SK-N-MC (cell line): ENCODE results near the gene ERICH6.
A peak's percentile ranks its signal among the peaks of the same experiment; 100 is the strongest.

Experiments
- DNase-seq: peaks from one replicate; pipeline ENCODE4 v3.0.0-alpha.2; 2011; ENCODE audit warnings: low read depth, low spot score
- H3K27ac ChIP-seq: fragments of 200-600 bp; sonication (generic); 2 replicates; pipeline ENCODE4 v1.5.1; 2016; ENCODE audit warnings: mixed run types
- H3K36me3 ChIP-seq: fragments of 200-600 bp; sonication (generic); 2 replicates; pipeline ENCODE4 v1.6.1; 2017; ENCODE audit warnings: antibody characterized with exemption, low read length, mixed read lengths; ENCODE audit not compliant: insufficient read depth
- H3K4me3 ChIP-seq: fragments of 200-600 bp; sonication (generic); 2 replicates; pipeline ENCODE4 v1.5.1; 2016
- H3K9ac ChIP-seq: fragments of 200-600 bp; sonication (generic); 2 replicates; pipeline ENCODE4 v1.8.0; 2017; ENCODE audit warnings: mixed run types, mixed read lengths; ENCODE audit not compliant: insufficient read length
- H3K9me3 ChIP-seq: fragments of 200-600 bp; sonication (generic); 2 replicates; pipeline ENCODE4 v1.6.1; 2017; ENCODE audit warnings: low read depth, mild to moderate bottlenecking, antibody characterized with exemption, low read length, moderate library complexity, mixed read lengths
- EZH2 ChIP-seq: fragments of 200-600 bp; sonication (generic); IDR thresholded peaks from one replicate; pipeline ENCODE4 v1.6.1; 2017; ENCODE audit warnings: antibody characterized with exemption
- FOXP2 ChIP-seq: optimal IDR thresholded peaks from 2 replicates; pipeline ENCODE3; 2011; ENCODE audit warnings: mild to moderate bottlenecking, moderate library complexity; ENCODE audit not compliant: insufficient read depth; ENCODE audit errors: extremely low read length, control extremely low read depth
- POLR2AphosphoS5 ChIP-seq: IDR thresholded peaks from 2 replicates; pipeline ENCODE4 v1.6.1; 2012; ENCODE audit warnings: mild to moderate bottlenecking, low read depth, low read length, borderline replicate concordance

ERICH6 gene

GRCh38 chr3:150703756-150704344 lies at the start of gene ERICH6:
TSS of gene ERICH6 (minus strand) at chr3:150703920. CDS start at chr3:150703898, 22 bp downstream.
- no peak for DNase-seq
- Histone ChIP-seq H3K4me3 (peak within 1 kb of the TSS; percentile 74), H3K9me3 (no peaks in the 10 kb centered on the region), H3K27ac (no peak within 1 kb of the TSS), H3K36me3 (no peaks in the 10 kb centered on the region), H3K9ac (peak within 1 kb of the TSS; percentile 58)
- TF ChIP-seq EZH2 (no peak), POLR2AphosphoS5 (peak; percentile 41; the same call in 1 of the 2 replicates)

DNA sequence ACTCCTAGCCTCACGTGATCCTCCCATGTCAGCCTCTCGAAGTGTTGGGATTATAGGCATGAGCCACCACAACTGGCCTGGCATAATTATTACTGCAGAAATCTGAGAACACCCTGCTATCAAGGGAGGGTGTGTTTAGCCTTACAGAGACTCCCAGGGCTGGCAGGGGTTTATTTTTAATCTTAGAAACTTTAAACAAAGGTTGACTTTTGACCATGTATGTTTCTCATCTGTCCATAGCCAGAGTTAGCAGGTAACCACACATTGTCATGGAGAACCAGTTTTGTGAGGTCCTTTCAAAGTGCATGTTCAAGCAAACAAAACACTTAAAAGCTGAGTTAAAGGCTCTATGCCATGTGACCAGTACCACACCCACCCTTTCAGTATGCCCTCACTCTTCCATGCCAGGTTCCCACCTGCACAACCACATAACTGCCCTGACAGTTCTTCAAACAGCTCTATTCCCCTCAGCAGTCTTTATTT lies 48.1 kb upstream of the ERICH6 start:
- no peak overlapping the region for H3K27ac ChIP-seq
- TF ChIP-seq EZH2 (no peak), FOXP2 (no peak), POLR2AphosphoS5 (no peak)
- peaks cover 20% of the 10 kb centered on the region for H3K36me3 ChIP-seq
- no peak for DNase-seq
- H3K9ac ChIP-seq = no peak overlapping the region
- no peaks in the 10 kb centered on the region for H3K9me3 ChIP-seq
- no peak overlapping the region for H3K4me3 ChIP-seq

GRCh38 chr3:150749255-150749654 lies 45.5 kb upstream of the ERICH6 start:
- no peak for TF ChIP-seq EZH2
- Histone ChIP-seq H3K4me3 (no peak overlapping the region), H3K36me3 (peaks cover 12% of the 10 kb centered on the region; the same call in 1 of the 2 replicates), H3K27ac (no peak overlapping the region), H3K9me3 (no peaks in the 10 kb centered on the region), H3K9ac (no peak overlapping the region)
- no peak for DNase-seq

GRCh38 chr3:150748684-150749047 lies 44.9 kb upstream of the ERICH6 start:
- H3K9ac ChIP-seq = no peak overlapping the region
- H3K9me3 ChIP-seq = no peaks in the 10 kb centered on the region
- no peak overlapping the region for H3K4me3 ChIP-seq
- DNase-seq = no peak
- no peak overlapping the region for H3K27ac ChIP-seq
- peaks cover 12% of the 10 kb centered on the region; the same call in 1 of the 2 replicates for H3K36me3 ChIP-seq
- TF ChIP-seq FOXP2 = no peak
- no peak for TF ChIP-seq EZH2
- no peak for TF ChIP-seq POLR2AphosphoS5

GRCh38 chr3:150747886-150748683 lies 44.4 kb upstream of the ERICH6 start:
- H3K4me3 ChIP-seq = no peak overlapping the region
- peaks cover 12% of the 10 kb centered on the region; the same call in 1 of the 2 replicates for H3K36me3 ChIP-seq
- TF ChIP-seq POLR2AphosphoS5 = no peak
- TF ChIP-seq FOXP2 = no peak
- no peak overlapping the region for H3K9ac ChIP-seq
- no peaks in the 10 kb centered on the region for H3K9me3 ChIP-seq
- no peak for DNase-seq
- H3K27ac ChIP-seq = no peak overlapping the region

GRCh38 chr3:150746791-150747590 lies 43.3 kb upstream of the ERICH6 start:
- no peak overlapping the region for H3K4me3 ChIP-seq
- peaks cover 12% of the 10 kb centered on the region for H3K36me3 ChIP-seq
- no peak overlapping the region for H3K27ac ChIP-seq
- no peak overlapping the region for H3K9ac ChIP-seq
- DNase-seq = no peak
- TF ChIP-seq EZH2 (no peak), POLR2AphosphoS5 (no peak), FOXP2 (no peak)
- no peaks in the 10 kb centered on the region for H3K9me3 ChIP-seq

DNA sequence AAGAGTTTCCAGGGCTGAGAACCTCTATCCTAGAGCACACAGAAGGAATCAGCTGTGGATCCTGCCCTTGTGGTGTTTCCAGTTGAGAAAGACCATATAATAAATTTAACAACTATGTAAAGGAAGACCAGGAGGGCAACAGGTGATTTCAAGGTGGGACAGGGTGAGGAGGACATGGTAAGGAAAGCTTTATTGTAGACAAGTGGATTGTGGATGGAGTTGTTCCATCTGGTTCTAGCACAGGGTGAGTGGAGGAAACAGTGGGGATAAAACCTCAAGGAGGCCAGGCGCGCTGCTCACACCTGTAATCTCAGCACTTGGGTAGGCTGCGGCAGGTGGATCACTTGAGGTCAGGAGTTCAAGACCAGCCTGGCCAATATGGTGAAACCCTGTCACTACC lies 42.1 kb upstream of the ERICH6 start:
- Histone ChIP-seq H3K9me3 (no peaks in the 10 kb centered on the region), H3K36me3 (peaks cover 24% of the 10 kb centered on the region), H3K27ac (no peak overlapping the region), H3K9ac (no peak overlapping the region), H3K4me3 (no peak overlapping the region)
- no peak for DNase-seq
- TF ChIP-seq POLR2AphosphoS5 = no peak
- TF ChIP-seq FOXP2 = no peak
- no peak for TF ChIP-seq EZH2

DNA sequence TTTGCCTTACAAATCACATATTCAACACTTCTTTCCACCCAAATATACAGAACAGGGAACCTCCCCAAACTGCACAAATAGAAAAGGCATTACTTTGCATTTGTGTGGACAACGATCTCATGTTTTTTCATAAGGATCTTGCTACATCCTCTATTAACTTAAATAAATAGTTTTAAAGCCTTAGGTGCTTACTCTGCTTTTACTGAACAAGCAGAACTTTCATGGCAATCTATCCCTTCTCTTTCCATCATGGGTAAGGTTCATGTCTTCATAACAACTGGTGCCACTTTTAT lies 41.1 kb upstream of the ERICH6 start:
- H3K27ac ChIP-seq = peak overlapping the region; percentile 82
- H3K9me3 ChIP-seq = no peaks in the 10 kb centered on the region
- H3K9ac ChIP-seq = no peak overlapping the region
- no peak for DNase-seq
- TF ChIP-seq FOXP2 = no peak
- TF ChIP-seq POLR2AphosphoS5 = no peak
- no peak for TF ChIP-seq EZH2
- H3K36me3 ChIP-seq = peaks cover 24% of the 10 kb centered on the region
- peak overlapping the region; percentile 22; the same call in 1 of the 2 replicates for H3K4me3 ChIP-seq
